ENCODE data around the gene NKD1. TPM values are rescaled to one million over a fixed set of nuclear protein-coding genes. Genes with fewer than 3 reads are reported as not detected.

Gene NKD1
- total RNA-seq, 1 donor from 2014 or later: 15.7 TPM

DNA sequence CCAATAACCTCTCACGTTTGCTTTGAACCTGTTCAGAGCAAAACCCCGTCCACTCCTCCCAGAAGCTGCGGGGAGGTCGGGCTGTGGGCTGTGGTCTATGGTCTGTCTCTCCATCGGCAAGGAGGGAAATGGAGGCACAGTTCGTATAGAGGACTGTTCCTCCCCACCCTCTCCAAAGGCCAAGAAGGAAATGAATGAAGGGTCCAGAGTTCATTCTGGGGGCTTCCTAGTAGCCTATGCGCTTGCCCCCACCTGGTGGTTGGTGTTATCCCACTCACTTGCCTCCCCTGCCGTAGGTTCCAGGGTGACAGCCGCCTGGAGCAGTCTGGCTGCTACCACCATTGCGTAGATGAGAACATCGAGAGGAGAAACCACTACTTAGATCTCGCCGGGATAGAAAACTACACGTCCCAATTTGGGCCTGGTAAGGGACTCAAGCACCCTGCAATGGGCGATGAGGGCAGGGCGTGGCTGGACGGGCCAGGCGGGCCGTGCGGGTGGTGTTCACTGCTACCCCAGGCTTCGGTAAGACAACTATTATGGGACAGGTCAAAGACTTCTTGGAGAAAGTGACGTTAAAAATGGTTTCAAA, 83.9 kb downstream of the NKD1 start:
- no peak for DNase-seq

DNA sequence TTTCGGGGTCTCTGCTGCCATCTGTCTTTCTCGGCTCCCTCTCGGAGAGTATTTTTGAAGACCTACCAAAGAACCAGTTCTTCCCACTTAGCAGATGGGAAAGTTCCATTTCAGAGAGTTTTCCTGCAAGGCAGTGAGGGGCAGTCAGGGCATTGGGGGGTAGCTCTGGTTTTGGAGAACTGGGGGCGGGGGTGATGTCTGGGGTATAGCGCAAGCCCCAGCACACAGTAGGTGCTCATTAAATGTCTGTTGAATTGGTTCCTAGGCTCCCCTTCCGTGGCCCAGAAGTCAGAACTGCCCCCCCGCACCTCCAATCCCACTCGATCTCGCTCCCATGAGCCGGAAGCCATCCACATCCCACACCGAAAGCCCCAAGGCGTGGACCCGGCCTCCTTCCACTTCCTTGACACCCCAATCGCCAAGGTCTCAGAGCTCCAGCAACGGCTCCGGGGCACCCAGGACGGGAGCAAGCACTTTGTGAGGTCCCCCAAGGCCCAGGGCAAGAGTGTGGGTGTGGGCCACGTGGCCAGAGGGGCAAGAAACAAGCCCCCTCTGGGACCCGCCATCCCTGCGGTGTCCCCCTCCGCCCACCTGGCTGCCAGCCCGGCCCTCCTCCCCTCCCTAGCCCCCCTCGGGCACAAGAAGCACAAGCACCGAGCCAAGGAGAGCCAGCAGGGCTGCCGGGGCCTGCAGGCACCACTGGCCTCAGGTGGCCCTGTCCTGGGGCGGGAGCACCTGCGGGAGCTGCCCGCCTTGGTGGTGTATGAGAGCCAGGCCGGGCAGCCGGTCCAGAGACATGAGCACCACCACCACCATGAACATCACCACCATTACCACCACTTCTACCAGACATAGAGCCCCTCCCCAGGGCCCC, 85.0 kb downstream of the NKD1 start:
- no peak for DNase-seq

- no peak for DNase-seq
Observed at GRCh38 chr16:50634090-50634489, 85.9 kb downstream of the NKD1 start.

DNA sequence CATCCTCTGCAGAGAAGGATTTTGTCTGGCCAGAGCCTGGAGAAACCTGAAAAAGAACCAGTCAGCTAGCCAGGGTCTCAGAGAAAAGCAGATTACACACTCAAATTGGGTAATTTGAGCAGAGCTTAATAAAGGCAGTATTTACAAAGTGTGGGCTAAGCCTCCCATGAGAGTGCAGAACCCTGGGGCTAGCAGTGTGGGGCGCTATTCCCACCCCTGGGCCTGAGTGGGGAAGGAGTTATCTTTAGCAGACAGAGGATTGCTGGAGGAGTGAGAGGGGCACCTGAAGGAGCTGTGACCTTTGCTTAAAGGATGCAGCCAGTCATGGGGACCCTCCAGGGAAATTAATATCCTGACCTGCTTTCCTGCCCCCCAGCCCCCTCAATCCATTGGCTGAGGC, 86.8 kb downstream of the NKD1 start:
- DNase-seq: no peak

DNA sequence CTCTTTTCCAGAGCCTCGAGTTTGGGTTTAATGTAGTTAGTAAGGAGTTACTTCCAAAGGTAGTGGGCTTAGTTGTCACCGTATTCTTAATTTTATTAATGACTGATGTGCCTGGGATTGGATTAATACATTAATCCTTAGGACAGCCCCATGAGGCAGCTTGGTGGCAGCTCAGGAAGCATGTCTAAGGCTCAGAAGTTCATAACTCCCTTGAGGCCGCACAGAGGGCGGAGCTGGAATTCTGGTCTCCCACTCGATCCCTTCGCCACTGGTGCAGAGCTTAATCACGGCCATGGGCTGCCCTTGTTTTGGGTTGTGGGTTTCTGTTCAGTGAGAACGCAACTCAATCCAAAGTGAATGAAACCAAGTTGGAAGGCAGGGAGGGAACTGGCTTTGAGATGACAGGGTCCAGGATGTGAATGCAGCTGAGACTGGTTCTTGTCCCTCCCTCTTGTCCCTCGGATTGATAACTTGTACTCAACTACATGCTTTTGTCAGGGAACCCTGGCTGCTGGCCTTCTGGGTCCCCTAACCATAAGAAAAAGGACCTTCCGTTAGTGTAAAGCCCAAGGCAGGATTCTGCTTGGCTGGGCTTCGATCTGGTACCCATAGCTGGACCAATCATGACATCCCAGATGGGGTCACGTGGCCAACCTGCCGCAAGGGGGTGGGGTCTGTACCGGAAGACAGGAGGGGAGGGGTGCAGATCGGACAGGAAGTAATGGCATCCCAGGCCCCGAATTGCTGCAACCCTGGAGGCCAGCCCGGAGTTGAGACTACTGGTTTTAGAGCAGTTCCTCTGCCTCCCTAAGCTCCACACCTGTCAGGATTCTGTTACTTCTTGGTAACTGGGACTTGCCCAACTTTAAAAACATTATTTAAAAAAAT, 87.6 kb downstream of the NKD1 start:
- no peak for DNase-seq

GRCh38 chr16:50636753-50637374, 88.7 kb downstream of the NKD1 start:
- DNase-seq: peak; percentile 26

GRCh38 chr16:50637716-50638602, 89.8 kb downstream of the NKD1 start:
- no peak for DNase-seq

DNA sequence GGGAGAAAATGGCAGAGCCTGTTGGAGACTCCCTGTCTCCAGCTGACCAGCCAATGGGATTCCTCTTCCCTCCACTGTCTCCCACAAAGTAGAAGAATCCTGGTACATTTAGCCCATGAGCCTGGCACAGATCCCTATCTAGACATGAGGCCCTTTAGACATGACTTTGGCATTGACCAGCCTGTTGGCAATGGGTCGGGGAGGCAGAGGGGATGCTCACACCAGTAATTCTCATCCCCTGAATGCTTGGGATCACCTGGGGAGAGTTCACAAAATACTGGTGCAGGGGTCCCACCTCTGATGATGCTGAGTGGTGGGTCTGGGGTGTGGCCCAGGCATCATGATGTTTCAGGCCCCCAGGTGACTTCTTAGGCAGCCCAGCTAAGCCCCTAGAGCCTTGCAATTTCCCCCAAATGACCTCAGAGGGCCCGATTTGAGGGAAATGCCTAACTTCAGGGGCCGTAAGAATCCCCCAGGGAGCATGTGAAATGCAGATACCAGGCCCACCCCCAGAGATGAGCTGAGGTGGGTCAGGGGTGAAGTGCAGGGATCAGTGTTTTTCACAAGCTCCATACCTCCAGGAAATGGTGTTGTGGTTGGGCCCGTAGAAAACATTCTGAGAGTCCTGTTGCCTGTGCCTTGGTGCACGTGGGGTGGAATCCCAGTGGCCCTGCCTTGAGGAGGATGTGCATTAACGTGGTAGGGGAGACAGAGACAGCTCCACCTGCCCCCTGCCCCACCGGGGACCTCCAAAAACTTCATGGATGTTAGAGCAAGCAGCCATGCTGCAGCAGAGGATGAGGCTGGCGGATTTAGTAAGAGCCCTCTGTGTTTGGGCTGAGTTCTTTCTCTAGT, 90.8 kb downstream of the NKD1 start:
- DNase-seq: no peak

GRCh38 chr16:50640391-50640790, 92.2 kb downstream of the NKD1 start:
- DNase-seq: no peak

- DNase-seq: no peak
Observed at GRCh38 chr16:50640919-50641817, 93.0 kb downstream of the NKD1 start.

DNA sequence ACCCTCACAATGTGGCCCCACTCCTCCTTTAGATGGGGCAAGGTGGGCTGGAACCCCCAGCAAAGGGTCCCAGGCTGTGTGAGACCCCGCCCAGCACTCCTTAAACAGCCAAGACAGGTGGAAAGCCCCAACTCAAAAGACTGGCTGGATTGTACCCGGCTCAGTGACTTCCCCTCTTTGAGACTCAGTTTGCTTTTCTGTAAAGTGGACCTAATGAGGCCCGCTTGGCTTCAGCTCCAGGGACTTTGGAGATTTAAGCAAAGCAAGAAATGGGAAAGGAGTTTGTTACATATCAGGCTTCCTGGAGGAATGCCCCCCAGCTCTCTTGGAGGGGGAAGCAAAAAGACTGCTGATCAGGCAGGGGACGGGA, 93.6 kb downstream of the NKD1 start:
- no peak for DNase-seq

DNA sequence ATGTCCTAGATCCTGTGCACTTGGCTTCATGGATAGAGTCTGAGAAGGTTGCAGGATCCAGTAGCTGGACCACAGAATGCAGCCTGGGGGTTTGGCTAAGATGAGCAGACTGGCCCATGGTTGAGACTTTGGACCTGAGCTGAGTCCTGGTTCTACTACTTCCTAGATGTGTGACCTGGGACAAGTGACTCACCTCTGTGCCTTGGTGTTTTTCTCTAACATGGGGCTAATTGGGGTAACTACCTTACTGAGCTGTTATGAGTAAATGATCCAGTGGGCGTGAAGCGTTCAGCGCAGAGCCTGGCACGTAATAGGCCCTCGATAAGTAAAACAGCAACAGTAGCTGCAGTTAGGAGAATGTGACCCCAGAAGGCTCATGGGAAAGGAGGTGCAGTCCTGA, 94.2 kb downstream of the NKD1 start:
- DNase-seq: no peak

DNA sequence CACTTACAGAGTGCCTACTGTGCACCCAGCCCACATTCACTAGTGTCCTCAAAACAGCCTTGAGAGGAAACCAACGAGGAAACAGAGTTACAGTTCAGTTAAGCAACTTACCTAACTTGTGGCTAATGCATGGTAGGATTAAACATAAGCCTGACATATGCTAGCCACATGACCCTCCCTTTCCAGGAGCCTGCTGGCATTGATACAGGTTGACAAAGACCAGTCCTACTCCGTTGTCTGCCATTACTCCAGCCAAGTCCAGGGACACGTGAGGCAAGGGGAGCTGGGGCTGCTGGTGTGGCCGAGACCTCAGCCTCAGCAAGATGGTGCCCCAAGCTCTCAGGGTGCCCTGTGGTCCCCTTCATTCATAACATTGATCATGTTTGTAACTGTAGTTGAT, 95.0 kb downstream of the NKD1 start:
- DNase-seq: no peak

- no peak for DNase-seq
Observed at GRCh38 chr16:50644245-50644644, 96.0 kb downstream of the NKD1 start.

DNA sequence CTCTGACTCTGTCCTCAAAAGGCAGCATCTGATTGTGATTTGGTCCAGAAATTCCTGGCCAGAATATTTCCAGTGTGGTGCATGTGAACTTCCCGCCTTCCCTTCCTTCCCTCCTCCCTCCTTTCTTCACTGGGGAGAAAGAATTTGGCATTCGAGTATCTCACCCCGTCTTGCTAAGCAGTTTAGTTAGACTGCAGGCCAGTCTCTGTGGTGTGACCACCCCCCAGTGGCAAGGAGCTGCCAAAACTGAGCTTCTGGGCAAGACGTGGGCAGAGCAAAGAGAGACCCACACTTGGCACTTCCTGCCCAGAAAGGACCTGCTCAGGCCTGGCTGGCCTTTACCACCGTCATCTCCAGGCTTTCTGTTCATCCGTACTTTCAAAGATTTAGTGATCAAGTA, 96.5 kb downstream of the NKD1 start:
- DNase-seq: peak; percentile 69

DNA sequence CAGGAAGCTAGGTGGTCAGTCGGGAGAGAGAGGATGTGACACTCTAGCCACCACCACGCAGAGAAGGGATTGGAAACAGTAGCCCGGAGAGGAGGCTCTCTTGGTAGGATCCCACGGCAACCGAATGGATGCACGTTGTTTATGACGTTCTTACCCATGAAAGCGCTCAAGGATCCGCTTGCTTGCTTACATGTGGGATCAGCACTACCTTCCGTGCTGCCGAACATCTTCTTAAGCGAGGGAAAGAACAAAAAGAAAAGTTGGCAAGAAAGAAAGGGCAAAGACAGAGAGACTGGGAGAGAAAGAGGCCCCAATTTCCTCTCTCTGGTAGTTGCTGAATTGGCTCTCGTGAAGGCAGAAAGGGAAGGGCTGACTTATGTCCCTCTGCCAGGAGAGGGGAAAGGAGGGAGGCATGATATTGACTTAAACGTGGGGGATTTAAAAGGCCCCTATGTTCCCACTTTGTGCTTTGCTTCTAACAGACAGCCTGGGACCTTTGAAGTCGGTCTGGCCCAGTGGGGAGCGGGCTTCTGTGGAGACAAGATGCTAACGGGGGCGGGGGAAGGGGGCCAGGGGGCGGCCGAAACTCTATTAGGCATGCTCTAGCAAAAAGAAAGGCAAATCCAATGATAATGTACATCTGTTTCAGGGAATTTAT, 97.5 kb downstream of the NKD1 start:
- peak; percentile 48 for DNase-seq

- DNase-seq: no peak
Observed at GRCh38 chr16:50646345-50646744, 98.1 kb downstream of the NKD1 start.

DNA sequence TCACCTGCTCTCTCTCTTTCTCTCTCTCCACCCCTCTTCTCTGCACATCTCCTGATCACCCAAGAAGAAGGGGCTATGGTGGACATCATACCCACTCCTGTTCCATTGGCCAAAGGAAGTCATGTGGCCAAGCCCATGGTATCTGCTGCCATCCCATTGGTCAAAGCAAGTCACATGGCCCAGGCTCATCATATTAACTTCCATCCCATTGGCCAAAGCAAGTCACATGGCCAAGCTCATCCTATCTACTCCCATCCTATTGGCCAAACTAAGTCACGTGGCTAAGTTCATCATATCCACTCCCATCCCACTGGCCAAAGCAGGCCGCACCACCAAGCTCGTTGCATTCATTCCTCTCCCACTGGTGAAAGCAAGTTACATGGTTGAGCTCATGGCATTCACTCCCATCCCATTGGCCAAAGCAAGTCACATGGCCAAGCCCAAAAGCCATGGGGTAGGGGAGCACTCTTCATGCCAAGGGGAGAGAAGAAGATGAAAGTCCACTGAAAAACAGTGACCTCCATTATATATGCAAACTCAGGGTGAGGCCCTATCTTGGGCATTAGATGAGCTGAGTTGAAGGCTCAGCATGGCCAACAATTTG, 103.7 kb downstream of the NKD1 start:
- DNase-seq: no peak
